ENCODE results near the gene ATP1A1.

ATP1A1 gene

DNA sequence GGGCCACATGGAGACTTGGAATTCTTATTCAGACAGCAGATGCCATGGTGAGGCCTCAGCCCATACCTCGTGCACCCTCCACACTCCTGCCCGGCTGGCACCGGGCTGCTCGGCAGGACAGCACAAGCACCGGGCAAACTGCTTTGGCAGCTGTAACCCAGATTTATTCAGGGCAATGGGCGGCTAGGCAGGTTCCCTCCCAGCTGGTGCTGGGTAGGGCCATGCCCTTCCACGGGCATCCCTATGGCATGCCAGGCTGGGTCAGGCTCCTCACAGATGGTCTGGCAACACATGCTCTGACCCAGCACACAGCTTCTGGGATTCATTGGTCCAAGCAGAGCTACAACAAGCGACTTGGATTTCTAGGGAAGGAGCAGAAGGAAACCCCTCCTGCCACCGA lies 53.4 kb downstream of the ATP1A1 start:
- DNase-seq (ENCODE audit: low read depth, low spot score) = no peak
- H3K4me3 ChIP-seq (ENCODE audit: low read depth, low read length) = no peak overlapping the region
- in situ Hi-C loops (cut with HindIII; ENCODE audit: low sequenced_read_pairs) = no loop called here
- TF ChIP-seq, protein P1, sequence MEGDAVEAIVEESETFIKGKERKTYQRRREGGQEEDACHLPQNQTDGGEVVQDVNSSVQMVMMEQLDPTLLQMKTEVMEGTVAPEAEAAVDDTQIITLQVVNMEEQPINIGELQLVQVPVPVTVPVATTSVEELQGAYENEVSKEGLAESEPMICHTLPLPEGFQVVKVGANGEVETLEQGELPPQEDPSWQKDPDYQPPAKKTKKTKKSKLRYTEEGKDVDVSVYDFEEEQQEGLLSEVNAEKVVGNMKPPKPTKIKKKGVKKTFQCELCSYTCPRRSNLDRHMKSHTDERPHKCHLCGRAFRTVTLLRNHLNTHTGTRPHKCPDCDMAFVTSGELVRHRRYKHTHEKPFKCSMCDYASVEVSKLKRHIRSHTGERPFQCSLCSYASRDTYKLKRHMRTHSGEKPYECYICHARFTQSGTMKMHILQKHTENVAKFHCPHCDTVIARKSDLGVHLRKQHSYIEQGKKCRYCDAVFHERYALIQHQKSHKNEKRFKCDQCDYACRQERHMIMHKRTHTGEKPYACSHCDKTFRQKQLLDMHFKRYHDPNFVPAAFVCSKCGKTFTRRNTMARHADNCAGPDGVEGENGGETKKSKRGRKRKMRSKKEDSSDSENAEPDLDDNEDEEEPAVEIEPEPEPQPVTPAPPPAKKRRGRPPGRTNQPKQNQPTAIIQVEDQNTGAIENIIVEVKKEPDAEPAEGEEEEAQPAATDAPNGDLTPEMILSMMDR (IDR thresholded peaks at IDR 0.05; ENCODE audit: low read depth, low read length) = no peak

DNA sequence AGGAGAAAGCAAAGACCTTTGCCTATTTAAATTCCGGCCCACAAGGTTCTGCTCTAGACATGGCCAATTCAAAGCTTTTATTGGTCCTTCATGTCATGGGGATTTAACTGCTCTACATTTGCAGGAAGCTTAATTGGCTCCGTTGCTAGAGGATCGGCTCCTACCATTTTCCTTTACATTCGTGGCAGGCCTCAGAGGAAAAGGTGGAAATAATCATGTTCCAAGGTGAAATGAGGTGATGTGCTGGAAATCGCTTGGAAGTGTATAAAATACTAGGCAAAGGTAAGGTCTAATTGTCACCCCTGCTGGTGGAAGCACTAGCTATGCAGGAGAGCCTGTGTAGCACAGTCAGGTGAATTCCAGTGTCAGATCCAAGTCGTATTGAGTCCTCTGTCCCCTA lies 55.5 kb downstream of the ATP1A1 start:
- no peak overlapping the region for H3K4me3 ChIP-seq (ENCODE audit: low read depth, low read length)
- TF ChIP-seq, protein P1 (IDR thresholded peaks at IDR 0.05; ENCODE audit: low read depth, low read length) = no peak
- no peak for DNase-seq (ENCODE audit: low read depth, low spot score)
- in situ Hi-C loops (cut with HindIII; ENCODE audit: low sequenced_read_pairs) = no loop called here

GRCh38 chr1:116429821-116430374 lies 56.9 kb downstream of the ATP1A1 start:
- in situ Hi-C loops (cut with HindIII; ENCODE audit: low sequenced_read_pairs) = no loop called here
- H3K4me3 ChIP-seq (ENCODE audit: low read depth, low read length) = no peak overlapping the region
- TF ChIP-seq, protein P1 (IDR thresholded peaks at IDR 0.05; ENCODE audit: low read depth, low read length) = no peak
- no peak for DNase-seq (ENCODE audit: low read depth, low spot score)

GRCh38 chr1:116431870-116432500 lies 58.9 kb downstream of the ATP1A1 start:
- TF ChIP-seq, protein P1 (IDR thresholded peaks at IDR 0.05; ENCODE audit: low read depth, low read length) = no peak
- DNase-seq (ENCODE audit: low read depth, low spot score) = no peak
- in situ Hi-C loops (cut with HindIII; ENCODE audit: low sequenced_read_pairs) = no loop called here
- no peak overlapping the region for H3K4me3 ChIP-seq (ENCODE audit: low read depth, low read length)

- H3K4me3 ChIP-seq (ENCODE audit: low read depth, low read length) = no peak overlapping the region
- DNase-seq (ENCODE audit: low read depth, low spot score) = no peak
- TF ChIP-seq, protein P1 (IDR thresholded peaks at IDR 0.05; ENCODE audit: low read depth, low read length) = no peak
- in situ Hi-C loops (cut with HindIII; ENCODE audit: low sequenced_read_pairs) = no loop called here
Observed at GRCh38 chr1:116432655-116433265, 59.7 kb downstream of the ATP1A1 start.

DNA sequence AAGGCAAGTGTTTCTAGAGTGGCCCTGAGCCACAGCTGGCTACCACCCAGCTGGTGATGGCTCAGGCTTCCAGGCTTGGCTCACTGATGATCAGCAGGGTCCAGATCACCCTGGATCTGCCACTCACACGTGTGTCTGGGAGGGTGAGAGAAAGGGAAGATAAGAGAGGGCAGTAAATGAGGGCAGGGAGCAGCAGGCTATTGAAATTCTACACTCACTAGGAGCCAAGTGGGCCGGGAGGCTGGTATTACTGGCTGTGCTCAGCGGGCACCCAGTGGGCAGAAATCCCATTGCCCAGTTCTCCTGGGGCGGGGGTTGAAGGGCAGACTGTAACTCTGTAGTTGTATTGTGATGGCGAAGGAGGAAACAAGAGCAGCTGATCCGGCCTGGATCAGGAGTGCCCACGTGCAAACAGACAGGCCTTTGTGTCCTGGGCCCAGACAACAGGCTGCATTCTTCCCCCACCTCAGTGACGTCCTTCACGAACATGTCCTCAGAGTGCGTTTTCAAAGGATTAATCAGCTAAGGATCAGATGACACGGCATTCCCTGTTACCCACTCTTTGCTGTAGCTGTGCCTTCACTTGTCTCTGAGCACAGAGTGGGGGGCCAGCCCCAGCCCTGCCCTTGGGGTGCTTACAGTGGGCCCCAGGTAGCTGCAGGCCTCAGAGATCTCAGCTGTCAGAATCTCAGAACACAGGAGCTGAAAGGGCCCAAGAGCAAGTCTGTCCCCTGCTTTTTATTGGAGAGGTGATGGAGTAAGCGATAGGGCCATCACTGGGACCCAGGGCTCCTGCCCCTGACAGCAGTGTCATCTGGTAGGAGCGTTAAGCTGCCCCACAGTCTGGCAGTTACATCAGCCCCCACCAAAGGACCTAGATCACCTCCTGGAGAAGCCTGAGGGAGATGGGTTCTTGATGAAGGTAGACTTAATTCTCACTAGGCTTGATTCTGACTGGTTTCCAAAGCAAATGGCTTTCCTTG lies 60.5 kb downstream of the ATP1A1 start:
- TF ChIP-seq, protein P1 (IDR thresholded peaks at IDR 0.05; ENCODE audit: low read depth, low read length) = no peak
- peak; percentile 61 for DNase-seq (ENCODE audit: low read depth, low spot score)
- in situ Hi-C loops (cut with HindIII; ENCODE audit: low sequenced_read_pairs) = no loop called here

More for the DNA sequence above, 60.5 kb downstream of the ATP1A1 start:
- no peak overlapping the region for H3K4me3 ChIP-seq (ENCODE audit: low read depth, low read length)

Measured in astrocyte of the spinal cord (primary cell).